Hepatocyte (in vitro differentiated cells): ENCODE measurements around the gene SIPA1.

Experiments
- EZH2phosphoT487 ChIP-seq: fragments of 200-600 bp; sonication (generic); IDR thresholded peaks from one replicate; pipeline ENCODE4 v1.6.1; 2018; ENCODE audit warnings: antibody characterized with exemption, mild to moderate bottlenecking, low read depth, moderate library complexity; ENCODE audit not compliant: unreplicated experiment, severe bottlenecking
- TF ChIP-seq, protein P1 (sequence below): fragments of 200-600 bp; sonication (generic); IDR thresholded peaks from 2 replicates; pipeline ENCODE4 v1.5.1; 2016; ENCODE audit warnings: antibody characterized with exemption, mild to moderate bottlenecking; ENCODE audit not compliant: poor library complexity

DNA sequence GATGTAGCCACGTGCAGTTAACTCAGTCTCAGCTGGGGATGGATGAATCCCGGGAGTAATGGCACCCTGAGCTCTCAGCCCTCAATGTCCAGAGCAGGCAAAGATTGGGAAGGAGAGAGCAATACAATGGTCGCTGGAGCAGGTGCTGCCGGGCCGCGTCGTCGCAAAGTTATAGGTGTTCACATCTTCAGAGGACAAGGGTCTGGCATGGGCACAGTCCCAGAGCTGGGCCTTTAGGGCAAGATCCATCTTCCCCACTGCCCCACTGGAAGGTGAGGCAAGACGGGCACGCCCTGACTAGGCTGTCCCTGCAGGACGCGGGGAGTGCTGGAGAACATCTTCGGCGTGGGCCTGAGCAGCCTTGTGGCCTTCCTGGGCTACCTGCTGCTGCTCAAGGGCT lies 14.7 kb upstream of the SIPA1 start:
- TF ChIP-seq, protein P1, sequence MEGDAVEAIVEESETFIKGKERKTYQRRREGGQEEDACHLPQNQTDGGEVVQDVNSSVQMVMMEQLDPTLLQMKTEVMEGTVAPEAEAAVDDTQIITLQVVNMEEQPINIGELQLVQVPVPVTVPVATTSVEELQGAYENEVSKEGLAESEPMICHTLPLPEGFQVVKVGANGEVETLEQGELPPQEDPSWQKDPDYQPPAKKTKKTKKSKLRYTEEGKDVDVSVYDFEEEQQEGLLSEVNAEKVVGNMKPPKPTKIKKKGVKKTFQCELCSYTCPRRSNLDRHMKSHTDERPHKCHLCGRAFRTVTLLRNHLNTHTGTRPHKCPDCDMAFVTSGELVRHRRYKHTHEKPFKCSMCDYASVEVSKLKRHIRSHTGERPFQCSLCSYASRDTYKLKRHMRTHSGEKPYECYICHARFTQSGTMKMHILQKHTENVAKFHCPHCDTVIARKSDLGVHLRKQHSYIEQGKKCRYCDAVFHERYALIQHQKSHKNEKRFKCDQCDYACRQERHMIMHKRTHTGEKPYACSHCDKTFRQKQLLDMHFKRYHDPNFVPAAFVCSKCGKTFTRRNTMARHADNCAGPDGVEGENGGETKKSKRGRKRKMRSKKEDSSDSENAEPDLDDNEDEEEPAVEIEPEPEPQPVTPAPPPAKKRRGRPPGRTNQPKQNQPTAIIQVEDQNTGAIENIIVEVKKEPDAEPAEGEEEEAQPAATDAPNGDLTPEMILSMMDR, result no peak
- TF ChIP-seq EZH2phosphoT487, result no peak
